Measurements from ENCODE around the gene GPS1.

DNA sequence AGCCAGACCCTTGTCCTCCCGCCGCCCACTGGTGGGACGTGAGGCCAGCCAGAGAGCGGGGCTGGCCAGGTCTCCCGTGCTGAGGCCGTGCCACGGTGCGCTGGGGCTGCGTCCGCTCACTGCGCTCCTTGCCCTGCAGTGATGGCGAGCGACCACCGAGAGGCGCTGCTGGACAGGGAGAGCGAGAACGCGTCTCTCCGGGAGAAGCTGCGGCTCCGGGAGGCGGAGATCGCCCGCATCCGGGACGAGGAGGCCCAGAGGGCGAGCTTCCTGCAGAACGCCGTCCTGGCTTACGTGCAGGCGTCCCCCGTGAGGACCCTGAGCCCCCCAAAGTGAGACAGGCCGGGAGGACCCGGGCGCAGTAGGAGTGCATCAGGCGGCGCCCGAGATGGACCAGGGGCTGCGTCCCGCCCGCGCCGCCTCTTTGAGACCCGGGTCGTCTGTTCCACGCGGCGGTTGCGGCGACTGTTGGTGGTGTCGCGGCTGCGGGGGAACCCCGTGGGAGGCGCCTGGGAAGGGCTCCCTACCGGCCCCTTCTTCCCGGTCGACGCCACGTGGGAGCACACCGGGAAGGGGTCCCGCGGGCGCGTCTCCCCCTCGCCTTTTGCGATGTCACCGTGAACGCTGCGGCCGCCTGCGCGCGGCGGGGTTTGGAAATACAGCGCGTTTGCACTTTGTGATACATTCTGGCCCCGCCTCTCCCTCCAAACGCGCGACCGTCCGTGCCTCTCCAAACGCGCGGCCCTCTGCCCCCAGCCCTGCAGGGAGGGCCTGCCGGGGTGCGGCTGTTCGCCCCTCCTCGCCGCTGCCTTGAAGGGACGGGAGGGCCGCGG, 21.0 kb upstream of the GPS1 start:
- peak; percentile 90 to 94 for TF ChIP-seq CTCF (IDR thresholded peaks at IDR 0.05)
- TF ChIP-seq POLR2AphosphoS5 (IDR thresholded peaks at IDR 0.05), result no peak
- no peak for TF ChIP-seq POLR2A (IDR thresholded peaks at IDR 0.05)
- TF ChIP-seq EP300 (IDR thresholded peaks at IDR 0.05), result no peak

Measured in suprapubic skin (tissue), 4 donors.